HEK293T (cell line): ENCODE data around the gene THAP3.

ENCODE experiments used
- ELF4 ChIP-seq: fragments of 450-650 bp; IDR thresholded peaks from 2 replicates; pipeline ENCODE4 v1.6.1; 2017; ENCODE audit warnings: antibody characterized with exemption
- FOXK2 ChIP-seq: fragments of 450-650 bp; IDR thresholded peaks from 2 replicates; pipeline ENCODE4 v1.6.1; 2016; ENCODE audit warnings: mild to moderate bottlenecking
- FOXM1 ChIP-seq: fragments of 450-650 bp; IDR thresholded peaks from 2 replicates; pipeline ENCODE4 v1.6.1; 2017; ENCODE audit warnings: mild to moderate bottlenecking, borderline replicate concordance
- HDGF ChIP-seq: fragments of 450-650 bp; IDR thresholded peaks from 2 replicates; pipeline ENCODE4 v1.6.1; 2017; ENCODE audit warnings: antibody characterized with exemption, borderline replicate concordance
- L3MBTL2 ChIP-seq: fragments of 450-650 bp; conservative IDR thresholded peaks from 2 replicates; pipeline ENCODE4 v1.6.1; 2016; ENCODE audit warnings: mild to moderate bottlenecking
- LEF1 ChIP-seq: fragments of 450-650 bp; IDR thresholded peaks from 2 replicates; pipeline ENCODE4 v1.6.1; 2017; ENCODE audit warnings: mild to moderate bottlenecking, borderline replicate concordance
- SP1 ChIP-seq: fragments of 450-650 bp; IDR thresholded peaks from 2 replicates; pipeline ENCODE4 v1.6.1; 2017
- SUZ12 ChIP-seq: fragments of 450-650 bp; IDR thresholded peaks from 2 replicates; pipeline ENCODE4 v1.6.1; 2016; ENCODE audit warnings: mild to moderate bottlenecking
- TARDBP ChIP-seq: fragments of 450-650 bp; IDR thresholded peaks from 2 replicates; pipeline ENCODE4 v1.6.1; 2016
- ZNF384 ChIP-seq: fragments of 450-650 bp; IDR thresholded peaks from 2 replicates; pipeline ENCODE4 v1.6.1; 2016
- TF ChIP-seq, protein P1 (sequence below): fragments of 450-650 bp; IDR thresholded peaks from 2 replicates; pipeline ENCODE4 v1.6.1; 2016

DNA sequence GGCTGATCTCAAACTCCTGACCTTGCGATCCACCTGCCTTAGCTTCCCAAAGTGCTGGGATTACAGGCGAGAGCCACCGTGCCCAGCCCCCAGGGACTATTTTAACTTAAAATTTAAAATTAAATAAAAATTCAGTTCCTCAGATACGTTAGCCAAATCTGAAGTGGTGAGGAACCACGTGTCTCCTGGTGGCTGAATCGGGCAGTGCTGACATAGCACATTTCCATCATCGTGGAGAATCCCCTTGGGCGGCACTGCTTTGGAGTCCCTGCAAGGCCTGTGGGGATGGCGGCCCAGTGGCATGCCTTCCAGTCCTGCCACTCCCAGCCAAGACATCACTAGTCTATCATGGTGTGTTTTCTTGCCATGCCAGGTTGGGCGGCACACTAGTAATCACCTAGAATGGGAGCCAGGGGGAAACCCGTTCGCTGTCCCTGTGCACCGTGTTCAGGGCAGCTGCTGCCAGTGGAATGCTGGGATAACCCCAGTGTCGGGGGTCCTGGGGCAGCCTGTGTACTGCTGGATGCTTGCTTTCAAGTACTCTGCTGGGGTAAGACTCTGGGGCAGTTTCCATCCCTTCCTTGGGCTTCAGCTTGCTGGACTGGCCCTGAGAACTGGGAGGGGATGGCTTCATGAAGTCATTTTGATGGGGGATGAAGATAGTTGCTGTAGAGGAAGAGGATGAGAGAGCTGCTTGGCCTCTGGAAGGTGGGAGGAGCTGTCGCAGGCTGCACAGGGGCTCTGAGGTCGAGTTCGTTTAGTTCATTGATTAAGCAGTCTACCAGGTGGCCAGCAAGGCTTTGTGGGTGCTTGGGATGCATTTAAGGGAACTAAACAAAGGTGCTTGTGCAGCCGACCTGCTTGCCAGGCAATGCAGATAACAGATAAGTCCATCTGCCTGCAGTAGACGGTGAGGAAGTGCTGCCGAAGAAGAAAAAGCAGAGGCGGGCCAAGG lies 40.3 kb upstream of the THAP3 start:
- TF ChIP-seq L3MBTL2 = no peak
- no peak for TF ChIP-seq ZNF384
- no peak for TF ChIP-seq TARDBP
- TF ChIP-seq SUZ12 = no peak
- TF ChIP-seq FOXM1 = no peak
- TF ChIP-seq FOXK2 = no peak
- TF ChIP-seq HDGF = no peak
- TF ChIP-seq SP1 = no peak
- TF ChIP-seq, protein P1, sequence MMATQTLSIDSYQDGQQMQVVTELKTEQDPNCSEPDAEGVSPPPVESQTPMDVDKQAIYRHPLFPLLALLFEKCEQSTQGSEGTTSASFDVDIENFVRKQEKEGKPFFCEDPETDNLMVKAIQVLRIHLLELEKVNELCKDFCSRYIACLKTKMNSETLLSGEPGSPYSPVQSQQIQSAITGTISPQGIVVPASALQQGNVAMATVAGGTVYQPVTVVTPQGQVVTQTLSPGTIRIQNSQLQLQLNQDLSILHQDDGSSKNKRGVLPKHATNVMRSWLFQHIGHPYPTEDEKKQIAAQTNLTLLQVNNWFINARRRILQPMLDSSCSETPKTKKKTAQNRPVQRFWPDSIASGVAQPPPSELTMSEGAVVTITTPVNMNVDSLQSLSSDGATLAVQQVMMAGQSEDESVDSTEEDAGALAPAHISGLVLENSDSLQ = no peak
- TF ChIP-seq LEF1 = no peak
- no peak for TF ChIP-seq ELF4
